Measurements from ENCODE around the gene OR6K2. TPM values are rescaled to one million over a fixed set of nuclear protein-coding genes. Genes with fewer than 3 reads are reported as not detected.

Gene OR6K2
- total RNA-seq, 3 donors from 2014 or later (not counting 1 experiment from before 2014, with no cell fraction given): not detected

GRCh38 chr1:158730453-158730852, 30.0 kb upstream of the OR6K2 start:
- Mint-ChIP-seq H3K36me3 (no peaks in the 10 kb centered on the region), H3K27me3 (ENCODE audit: low read depth in 2 of 2) (peaks cover 6 to 18% of the 10 kb centered on the region in 2 donors), H3K27ac (no peak overlapping the region), H3K9me3 (no peaks in the 10 kb centered on the region), H3K4me3 (no peak overlapping the region), H3K4me1 (no peaks in the 10 kb centered on the region)
- DNase-seq: no peak
- Histone ChIP-seq H3K4me1 (ENCODE audit: control insufficient read depth, insufficient read depth, low read length) (no peaks in the 10 kb centered on the region), H3K27me3 (ENCODE audit: control insufficient read depth, insufficient read depth, low read length) (peaks cover 5% of the 10 kb centered on the region), H3K36me3 (ENCODE audit: control insufficient read depth, insufficient read depth, low read length) (no peaks in the 10 kb centered on the region), H3K4me3 (ENCODE audit: low read length) (no peak overlapping the region), H3K9me3 (ENCODE audit: control insufficient read depth, insufficient read depth, low read length) (no peaks in the 10 kb centered on the region), H3K27ac (ENCODE audit: low read length) (no peak overlapping the region)
- 100% methylated on average over 1 of the region's 4 CpGs for WGBS (ENCODE audit: insufficient coverage)
- no peak for ATAC-seq
- TF ChIP-seq CTCF (IDR thresholded peaks at IDR 0.05): no peak
- intact Hi-C loops (cut with micrococcal nuclease): no loop called here

DNA sequence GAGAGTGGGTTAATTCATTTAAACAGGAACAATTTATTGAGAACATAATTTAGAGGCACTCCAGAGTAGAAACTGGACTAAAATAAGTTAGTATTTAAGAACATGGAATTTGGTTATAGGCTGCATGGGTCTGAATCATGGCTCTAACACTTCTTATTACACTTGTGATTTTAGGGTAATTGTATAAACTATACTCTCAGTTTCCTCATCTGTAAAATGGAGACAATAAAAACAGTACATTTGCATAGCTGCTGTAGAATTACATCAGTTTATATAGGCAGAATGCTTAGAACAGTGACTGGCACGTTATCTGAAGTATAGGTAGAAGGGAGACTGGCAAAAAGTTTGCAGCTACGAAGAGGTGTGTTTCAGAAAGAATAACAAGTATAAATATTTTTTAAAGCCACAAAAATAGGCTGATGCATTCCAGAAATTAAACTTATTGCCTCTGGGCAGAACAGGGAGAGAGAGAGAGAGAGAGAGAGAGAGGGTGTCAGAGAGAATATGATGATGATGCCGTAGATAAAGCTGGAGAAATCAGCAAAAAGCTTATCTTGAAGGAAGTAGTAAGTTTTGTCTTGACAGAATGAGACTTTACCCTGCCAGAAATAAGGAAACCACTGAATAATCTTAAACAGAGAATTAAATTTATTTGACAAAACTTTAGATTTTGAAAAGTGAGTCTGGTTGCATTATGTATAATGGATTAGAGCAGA, 28.2 kb upstream of the OR6K2 start:
- no peak overlapping the region for H3K27ac Mint-ChIP-seq
- ATAC-seq: no peak

GRCh38 chr1:158724442-158724841, 24.0 kb upstream of the OR6K2 start:
- Histone ChIP-seq H3K27me3 (ENCODE audit: control insufficient read depth, insufficient read depth, low read length) (peaks cover 10% of the 10 kb centered on the region), H3K9me3 (ENCODE audit: control insufficient read depth, insufficient read depth, low read length) (no peaks in the 10 kb centered on the region), H3K4me1 (ENCODE audit: control insufficient read depth, insufficient read depth, low read length) (no peaks in the 10 kb centered on the region), H3K4me3 (ENCODE audit: low read length) (no peak overlapping the region), H3K36me3 (ENCODE audit: control insufficient read depth, insufficient read depth, low read length) (no peaks in the 10 kb centered on the region), H3K27ac (ENCODE audit: low read length) (no peak overlapping the region)
- DNase-seq (no peak), ATAC-seq (no peak)
- peaks cover 24 to 60% of the 10 kb centered on the region in 2 donors for H3K27me3 Mint-ChIP-seq (ENCODE audit: low read depth in 2 of 2)
- no peaks in the 10 kb centered on the region for H3K9me3 Mint-ChIP-seq
- WGBS (ENCODE audit: insufficient coverage): 92% methylated on average over 5 of the region's 5 CpGs
- no peak for TF ChIP-seq CTCF (IDR thresholded peaks at IDR 0.05)
- H3K4me1 Mint-ChIP-seq: no peaks in the 10 kb centered on the region
- H3K27ac Mint-ChIP-seq: no peak overlapping the region
- H3K36me3 Mint-ChIP-seq: no peaks in the 10 kb centered on the region
- no peak overlapping the region for H3K4me3 Mint-ChIP-seq
- intact Hi-C loops (cut with micrococcal nuclease): no loop called here

More for the DNA sequence above, 28.2 kb upstream of the OR6K2 start:
- no peak for TF ChIP-seq CTCF (IDR thresholded peaks at IDR 0.05)
- intact Hi-C loops (cut with micrococcal nuclease): no loop called here
- Histone ChIP-seq H3K27me3 (ENCODE audit: control insufficient read depth, insufficient read depth, low read length) (peaks cover 7% of the 10 kb centered on the region), H3K36me3 (ENCODE audit: control insufficient read depth, insufficient read depth, low read length) (no peaks in the 10 kb centered on the region), H3K4me3 (ENCODE audit: low read length) (no peak overlapping the region), H3K9me3 (ENCODE audit: control insufficient read depth, insufficient read depth, low read length) (no peaks in the 10 kb centered on the region), H3K4me1 (ENCODE audit: control insufficient read depth, insufficient read depth, low read length) (no peaks in the 10 kb centered on the region), H3K27ac (ENCODE audit: low read length) (no peak overlapping the region)
- DNase-seq: no peak
- WGBS (ENCODE audit: insufficient coverage): 64% methylated on average over 3 of the region's 3 CpGs
- no peak overlapping the region for H3K4me3 Mint-ChIP-seq
- no peaks in the 10 kb centered on the region for H3K4me1 Mint-ChIP-seq
- no peaks in the 10 kb centered on the region for H3K9me3 Mint-ChIP-seq
- H3K36me3 Mint-ChIP-seq: no peaks in the 10 kb centered on the region
- peaks cover 15 to 31% of the 10 kb centered on the region in 2 donors for H3K27me3 Mint-ChIP-seq (ENCODE audit: low read depth in 2 of 2)

- H3K27me3 ChIP-seq (ENCODE audit: control insufficient read depth, insufficient read depth, low read length): peaks cover 6% of the 10 kb centered on the region
- ATAC-seq: no peak
- no peaks in the 10 kb centered on the region for H3K4me1 ChIP-seq (ENCODE audit: control insufficient read depth, insufficient read depth, low read length)
- H3K27ac ChIP-seq (ENCODE audit: low read length): no peak within 1 kb of the TSS
- no peaks in the 10 kb centered on the region for H3K36me3 ChIP-seq (ENCODE audit: control insufficient read depth, insufficient read depth, low read length)
- Mint-ChIP-seq H3K27ac (no peak within 1 kb of the TSS), H3K4me1 (no peaks in the 10 kb centered on the region), H3K36me3 (no peaks in the 10 kb centered on the region), H3K9me3 (no peaks in the 10 kb centered on the region), H3K4me3 (no peak within 1 kb of the TSS), H3K27me3 (ENCODE audit: low read depth in 2 of 2) (peaks cover 39 to 69% of the 10 kb centered on the region in 2 donors)
- no peak for TF ChIP-seq CTCF (IDR thresholded peaks at IDR 0.05)
- 100% methylated on average over 1 of the region's 2 CpGs for WGBS (ENCODE audit: insufficient coverage)
- no peaks in the 10 kb centered on the region for H3K9me3 ChIP-seq (ENCODE audit: control insufficient read depth, insufficient read depth, low read length)
- intact Hi-C loops (cut with micrococcal nuclease): no loop called here
- no peak for DNase-seq
- no peak within 1 kb of the TSS for H3K4me3 ChIP-seq (ENCODE audit: low read length)
Measured at GRCh38 chr1:158720620-158721019, 20.2 kb upstream of the OR6K2 start, which contains the start of gene OR6K3. Gene OR6K3 (minus strand): TSS chr1:158720720. CDS start chr1:158718115, 2,605 bp downstream.
